ENCODE measurements around the gene COX6B1.

The COX6B1 gene

DNA sequence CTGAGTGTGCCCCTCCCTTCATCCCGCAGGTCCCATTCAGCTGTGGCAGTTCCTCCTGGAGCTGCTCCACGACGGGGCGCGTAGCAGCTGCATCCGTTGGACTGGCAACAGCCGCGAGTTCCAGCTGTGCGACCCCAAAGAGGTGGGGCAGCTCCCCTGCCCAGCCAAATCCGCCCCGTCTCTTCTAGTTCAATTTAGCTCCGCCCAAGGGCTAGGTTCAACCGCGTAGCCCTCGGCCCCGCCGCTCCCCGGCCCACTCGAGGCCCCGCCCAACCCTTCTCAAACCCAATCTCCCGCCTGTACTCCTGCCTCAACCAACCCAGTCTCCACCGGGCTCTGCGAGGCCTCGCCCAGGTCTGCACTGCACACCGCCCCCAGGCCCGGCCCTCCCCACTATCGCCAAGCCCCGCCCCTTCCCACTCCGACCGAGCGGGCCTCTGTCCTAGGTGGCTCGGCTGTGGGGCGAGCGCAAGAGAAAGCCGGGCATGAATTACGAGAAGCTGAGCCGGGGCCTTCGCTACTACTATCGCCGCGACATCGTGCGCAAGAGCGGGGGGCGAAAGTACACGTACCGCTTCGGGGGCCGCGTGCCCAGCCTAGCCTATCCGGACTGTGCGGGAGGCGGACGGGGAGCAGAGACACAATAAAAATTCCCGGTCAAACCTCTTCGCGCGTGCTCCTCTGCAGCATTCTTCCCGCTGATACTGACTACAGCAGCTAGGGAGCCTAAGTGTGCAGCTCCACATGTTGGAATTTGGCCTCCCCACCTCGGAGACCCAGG is 3.7 kb upstream of the COX6B1 start:
- no peak for TF ChIP-seq GATA2 (IDR thresholded peaks at IDR 0.05; ENCODE audit: low read depth, low read length)
- TF ChIP-seq GATA3 (IDR thresholded peaks at IDR 0.05; ENCODE audit: low read depth, low read length): no peak

DNA sequence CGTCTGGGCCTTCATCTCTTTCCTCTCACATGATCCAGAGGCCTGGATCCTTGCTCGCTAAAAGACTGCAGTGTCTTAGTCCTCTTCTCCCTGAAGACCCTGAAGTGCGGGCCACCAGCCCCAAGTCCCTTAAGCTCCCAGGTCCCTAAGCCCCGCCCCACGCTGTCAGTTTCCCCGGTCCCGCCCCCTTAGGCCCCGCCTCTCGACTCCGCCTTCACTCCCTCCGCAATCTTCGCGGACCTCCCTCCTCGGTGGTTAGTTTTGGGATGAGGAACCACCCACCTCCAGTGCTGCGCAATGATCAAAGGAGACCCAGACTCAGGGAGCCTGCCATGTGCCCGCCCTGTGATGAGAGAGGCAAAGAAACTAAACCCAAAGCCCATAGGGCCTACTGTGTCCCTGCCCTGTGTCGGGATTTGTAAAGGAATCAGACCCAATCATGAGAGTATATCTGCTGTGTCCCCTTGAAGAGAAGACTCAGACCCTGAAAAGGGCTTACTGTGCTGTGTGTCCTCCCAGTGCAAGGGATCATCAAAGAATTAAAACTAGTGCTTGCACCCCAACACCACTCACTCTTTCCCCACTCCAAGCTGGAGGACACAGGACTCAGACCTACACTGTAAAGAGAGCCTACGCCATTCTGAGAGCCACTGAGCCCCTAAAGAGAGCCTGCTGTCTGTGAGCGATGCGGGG is 3.0 kb upstream of the COX6B1 start:
- TF ChIP-seq GATA3 (IDR thresholded peaks at IDR 0.05; ENCODE audit: low read depth, low read length) (no peak), GATA2 (IDR thresholded peaks at IDR 0.05; ENCODE audit: low read depth, low read length) (no peak)

DNA sequence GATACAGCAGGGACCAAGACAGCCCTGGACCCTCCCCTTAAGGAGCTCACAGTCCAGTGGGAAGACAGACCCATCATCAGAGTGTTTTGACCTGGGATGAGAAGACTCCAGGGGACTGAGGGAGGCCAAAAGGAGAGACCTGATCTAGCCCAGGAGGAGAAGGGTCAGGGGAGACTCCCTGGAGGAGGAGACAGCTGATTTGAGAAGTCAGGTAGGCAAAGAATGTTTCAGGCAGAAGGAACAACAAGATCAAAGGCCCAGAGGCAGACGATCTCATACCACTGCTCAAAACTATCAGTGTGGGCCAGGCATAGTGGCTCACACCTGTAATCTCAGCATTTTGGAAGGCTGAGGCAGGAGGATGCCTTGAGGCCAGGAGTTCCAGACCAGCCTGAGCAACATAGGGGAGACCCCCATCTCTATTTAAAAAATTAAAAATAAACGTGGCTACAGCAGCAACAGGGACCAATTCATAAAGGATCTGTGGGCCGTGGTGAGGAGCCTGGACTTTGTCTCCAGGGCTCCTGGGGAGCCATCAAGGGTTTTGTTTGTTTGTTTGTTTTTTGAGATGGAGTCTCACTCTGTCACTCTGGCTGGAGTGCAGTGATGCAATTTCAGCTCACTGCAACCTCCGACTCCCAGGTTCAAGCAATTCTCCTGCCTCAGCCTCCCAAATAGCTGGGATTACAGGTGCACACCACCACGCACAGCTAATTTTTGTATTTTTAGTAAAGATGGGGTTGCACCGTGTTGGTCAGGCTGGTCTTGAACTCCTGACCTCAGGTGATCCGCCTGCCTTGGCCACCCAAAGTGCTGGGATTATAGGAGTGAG is 2.2 kb upstream of the COX6B1 start:
- TF ChIP-seq GATA2 (IDR thresholded peaks at IDR 0.05; ENCODE audit: low read depth, low read length) (no peak), GATA3 (IDR thresholded peaks at IDR 0.05; ENCODE audit: low read depth, low read length) (no peak)

DNA sequence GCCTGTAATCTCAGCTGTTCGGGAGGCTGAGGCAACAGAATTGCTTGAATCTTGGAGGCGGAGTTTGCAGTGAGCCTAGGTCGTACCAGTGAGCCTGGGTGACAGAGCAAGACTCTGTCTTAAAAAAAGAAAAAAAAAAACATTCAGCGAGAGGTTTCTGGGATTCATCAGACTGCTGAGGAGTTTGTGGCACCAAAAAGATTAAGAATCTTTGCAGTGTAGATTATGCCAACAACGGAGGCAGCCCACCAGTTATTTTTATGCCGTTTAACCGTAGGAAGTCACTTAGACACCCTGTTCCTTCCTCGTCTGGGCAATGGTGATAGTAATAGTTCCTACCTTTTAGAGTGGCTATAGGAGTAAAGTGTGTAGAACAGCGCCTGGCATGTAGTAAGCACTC is 2.5 kb downstream of the COX6B1 start:
- no peak for TF ChIP-seq GATA3 (IDR thresholded peaks at IDR 0.05; ENCODE audit: low read depth, low read length)
- TF ChIP-seq GATA2 (IDR thresholded peaks at IDR 0.05; ENCODE audit: low read depth, low read length): no peak

DNA sequence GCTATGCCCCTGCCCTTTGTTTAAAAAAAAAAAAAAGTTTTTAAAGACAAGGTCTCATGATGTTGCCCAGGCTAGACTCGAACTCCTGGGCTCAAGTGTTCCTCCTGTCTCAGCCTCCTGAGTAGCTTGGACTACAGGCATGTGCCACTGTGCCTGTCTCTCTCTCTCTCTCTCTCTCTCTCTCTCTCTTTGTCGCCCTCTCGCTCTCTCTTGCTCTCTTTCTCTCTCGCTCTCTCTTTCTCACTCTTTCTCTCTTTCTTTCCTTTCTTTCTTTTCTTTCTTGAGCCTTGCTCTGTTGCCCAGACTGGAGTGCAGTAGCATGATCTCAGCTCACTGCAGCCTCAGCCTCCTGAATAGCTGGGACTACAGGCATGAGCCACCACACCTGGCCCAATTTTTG is 7.5 kb downstream of the COX6B1 start:
- no peak for TF ChIP-seq GATA3 (IDR thresholded peaks at IDR 0.05; ENCODE audit: low read depth, low read length)
- TF ChIP-seq GATA2 (IDR thresholded peaks at IDR 0.05; ENCODE audit: low read depth, low read length): no peak

DNA sequence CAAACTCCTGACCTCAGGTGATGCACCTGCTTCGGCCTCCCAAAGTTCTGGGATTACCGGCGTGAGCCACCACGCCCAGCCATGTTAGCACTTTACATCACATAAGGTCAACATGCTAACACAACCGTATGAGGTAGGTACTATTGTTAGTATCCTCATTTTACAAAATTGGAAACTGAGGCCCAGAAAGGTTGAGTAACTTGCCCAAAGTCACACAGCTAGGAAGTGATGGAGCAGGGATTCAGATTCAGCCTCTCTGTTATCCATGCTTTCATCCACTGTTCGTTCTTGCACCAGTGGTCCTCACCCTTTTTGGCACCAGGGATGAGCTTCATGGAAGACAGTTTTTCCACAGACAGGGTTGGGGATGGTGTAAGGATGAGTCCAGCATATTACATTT is 8.6 kb downstream of the COX6B1 start:
- no peak for TF ChIP-seq GATA2 (IDR thresholded peaks at IDR 0.05; ENCODE audit: low read depth, low read length)
- no peak for TF ChIP-seq GATA3 (IDR thresholded peaks at IDR 0.05; ENCODE audit: low read depth, low read length)

DNA sequence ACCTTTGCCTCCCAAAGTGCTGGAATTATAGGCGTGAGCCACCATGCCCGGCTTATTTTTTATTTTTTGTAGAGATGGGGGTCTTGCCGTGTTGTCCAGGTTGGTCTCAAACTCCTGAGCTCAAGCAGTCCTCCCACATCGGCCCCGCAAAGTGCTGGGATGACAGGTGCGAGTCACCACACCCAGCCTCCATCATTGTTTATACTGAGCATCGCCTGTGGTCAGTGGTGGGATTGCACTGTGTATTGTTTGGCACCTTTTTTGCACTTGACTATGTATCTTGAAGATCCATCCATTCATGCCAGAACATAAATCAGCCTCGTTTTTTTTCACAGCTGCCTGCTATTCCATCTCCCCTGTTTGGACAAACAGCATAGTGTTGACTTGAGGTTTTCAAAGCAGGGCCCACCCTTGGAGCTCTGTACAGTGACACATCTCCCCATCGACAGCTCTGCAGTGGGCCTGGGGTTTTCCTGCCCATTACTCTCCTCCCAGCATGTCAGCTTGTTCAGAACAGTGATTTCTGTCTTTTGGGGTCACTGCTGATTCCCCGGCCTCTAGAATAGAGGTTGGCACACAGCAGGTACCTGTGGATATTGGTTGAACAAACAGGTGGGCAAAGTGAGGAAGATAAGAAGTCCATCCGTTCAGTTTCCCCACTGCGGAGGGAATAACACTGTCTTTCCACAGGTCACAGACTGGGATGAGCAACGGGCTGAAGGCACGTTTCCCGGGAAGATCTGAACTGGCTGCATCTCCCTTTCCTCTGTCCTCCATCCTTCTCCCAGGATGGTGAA is 10.0 kb downstream of the COX6B1 start:
- TF ChIP-seq GATA3 (IDR thresholded peaks at IDR 0.05; ENCODE audit: low read depth, low read length): no peak
- TF ChIP-seq GATA2 (IDR thresholded peaks at IDR 0.05; ENCODE audit: low read depth, low read length): no peak

DNA sequence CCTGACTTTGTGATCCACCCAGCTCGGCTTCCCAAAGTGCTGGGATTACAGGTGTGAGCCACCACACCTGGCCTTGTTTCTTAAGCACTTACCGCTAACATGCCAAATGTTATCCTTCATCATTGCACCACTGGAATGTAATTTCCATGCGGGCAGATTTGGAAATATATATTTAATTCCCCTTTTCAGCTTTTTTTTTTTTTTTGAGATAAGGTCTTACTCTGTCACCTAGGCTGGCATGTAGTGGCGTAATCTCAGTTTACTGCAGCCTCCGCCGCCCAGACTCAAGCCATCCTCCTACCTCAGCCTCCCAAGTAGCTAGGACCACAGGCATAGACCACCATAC is 13.8 kb downstream of the COX6B1 start:
- TF ChIP-seq GATA2 (IDR thresholded peaks at IDR 0.05; ENCODE audit: low read depth, low read length) (no peak), GATA3 (IDR thresholded peaks at IDR 0.05; ENCODE audit: low read depth, low read length) (no peak)

DNA sequence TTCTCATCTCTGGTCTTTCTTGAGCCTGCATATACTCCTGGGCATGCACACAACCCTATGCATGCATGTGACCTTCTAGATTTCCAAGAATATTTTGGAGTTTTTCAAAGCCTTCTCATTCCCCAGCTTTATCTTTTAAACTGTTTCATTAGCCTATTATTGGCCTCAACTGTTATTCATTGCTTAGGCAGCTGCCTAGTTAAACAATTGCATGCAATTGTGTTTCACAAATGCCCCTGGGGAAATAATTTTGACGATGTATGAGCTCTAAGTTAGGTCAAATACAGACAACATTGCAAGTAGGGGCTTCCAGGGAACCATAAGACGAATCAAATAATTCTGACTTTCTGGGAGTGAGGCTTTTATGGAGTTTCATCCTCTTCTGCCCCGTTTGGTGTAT is 15.9 kb downstream of the COX6B1 start:
- TF ChIP-seq GATA3 (IDR thresholded peaks at IDR 0.05; ENCODE audit: low read depth, low read length) (no peak), GATA2 (IDR thresholded peaks at IDR 0.05; ENCODE audit: low read depth, low read length) (no peak)

DNA sequence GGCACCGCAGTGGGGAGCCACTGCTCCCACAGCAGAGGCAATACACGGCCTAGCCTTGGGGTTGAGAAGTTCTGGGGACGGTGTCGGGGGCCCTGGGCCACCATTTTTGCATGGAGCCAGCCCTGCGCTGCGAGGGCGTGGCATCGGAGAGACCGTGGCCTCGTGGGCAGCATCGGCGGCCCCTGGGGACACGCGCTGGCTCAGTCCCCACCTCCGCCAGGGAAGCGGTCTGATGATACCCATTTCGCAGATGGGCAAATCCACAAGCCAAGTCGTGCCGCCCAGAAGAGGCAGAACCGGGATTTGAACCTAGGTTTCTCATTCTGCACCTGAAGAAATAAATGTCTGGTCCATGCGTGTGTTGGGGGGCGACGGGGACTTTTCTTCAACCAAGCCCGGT is 17.0 kb downstream of the COX6B1 start:
- TF ChIP-seq GATA3 (IDR thresholded peaks at IDR 0.05; ENCODE audit: low read depth, low read length) (no peak), GATA2 (IDR thresholded peaks at IDR 0.05; ENCODE audit: low read depth, low read length) (no peak)

DNA sequence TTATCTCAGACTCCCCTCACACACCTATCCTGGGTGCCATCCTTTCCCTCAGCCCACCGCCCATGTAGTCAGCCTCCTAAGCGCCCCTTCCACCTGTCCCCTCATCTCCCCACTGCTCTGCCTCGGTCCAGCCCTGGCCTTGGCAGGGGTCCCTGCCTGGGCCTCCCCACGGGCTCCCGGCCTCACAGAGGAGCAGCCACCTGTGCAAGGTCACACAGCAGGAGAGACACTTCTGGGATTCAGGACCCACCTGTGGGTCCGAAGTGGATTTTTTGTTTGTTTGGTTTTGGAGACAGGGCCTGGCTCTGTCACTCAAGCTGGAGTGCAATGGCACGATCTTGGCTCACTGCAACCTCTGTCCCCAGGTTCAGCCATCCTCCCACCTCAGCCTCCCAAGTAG is 17.5 kb downstream of the COX6B1 start:
- TF ChIP-seq GATA3 (IDR thresholded peaks at IDR 0.05; ENCODE audit: low read depth, low read length) (no peak), GATA2 (IDR thresholded peaks at IDR 0.05; ENCODE audit: low read depth, low read length) (no peak)

DNA sequence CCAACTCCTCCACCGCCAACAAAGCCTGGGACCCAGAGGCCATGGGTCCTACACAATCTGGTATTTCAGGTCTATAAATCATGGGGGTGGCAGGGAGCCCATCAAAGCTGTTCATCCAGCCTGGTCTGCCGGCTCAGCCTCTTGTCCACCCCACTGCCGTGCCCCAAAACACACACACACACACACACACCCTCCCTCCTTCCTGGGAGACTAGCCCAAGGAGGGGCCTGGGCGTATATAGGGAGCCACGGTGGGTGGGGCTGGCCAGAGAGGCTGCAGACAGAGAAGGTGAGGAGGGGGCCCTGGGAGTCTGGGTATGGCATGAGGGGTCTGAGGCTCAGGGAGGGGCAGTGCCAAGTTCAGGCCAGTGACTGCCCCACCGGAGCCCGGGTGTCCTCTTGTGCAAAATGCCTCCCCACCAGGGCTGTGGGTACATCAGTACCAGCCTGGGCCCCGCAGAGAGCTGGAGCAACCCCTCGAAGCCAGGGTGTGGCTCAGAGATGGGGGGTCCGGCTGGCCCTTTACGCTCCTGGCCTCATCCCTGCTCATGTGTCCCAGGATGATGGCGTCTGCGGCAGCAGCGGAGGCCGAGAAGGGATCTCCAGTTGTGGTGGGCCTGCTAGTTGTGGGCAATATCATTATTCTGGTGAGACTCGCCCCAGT is 18.3 kb downstream of the COX6B1 start, which contains the start of gene UPK1A:
Gene UPK1A, plus strand, starts transcription at position 267 of the 663 bp plus-strand sequence. Its CDS starts 296 bp downstream, at position 563.
- TF ChIP-seq GATA3 (IDR thresholded peaks at IDR 0.05; ENCODE audit: low read depth, low read length) (no peak), GATA2 (IDR thresholded peaks at IDR 0.05; ENCODE audit: low read depth, low read length) (no peak)

DNA sequence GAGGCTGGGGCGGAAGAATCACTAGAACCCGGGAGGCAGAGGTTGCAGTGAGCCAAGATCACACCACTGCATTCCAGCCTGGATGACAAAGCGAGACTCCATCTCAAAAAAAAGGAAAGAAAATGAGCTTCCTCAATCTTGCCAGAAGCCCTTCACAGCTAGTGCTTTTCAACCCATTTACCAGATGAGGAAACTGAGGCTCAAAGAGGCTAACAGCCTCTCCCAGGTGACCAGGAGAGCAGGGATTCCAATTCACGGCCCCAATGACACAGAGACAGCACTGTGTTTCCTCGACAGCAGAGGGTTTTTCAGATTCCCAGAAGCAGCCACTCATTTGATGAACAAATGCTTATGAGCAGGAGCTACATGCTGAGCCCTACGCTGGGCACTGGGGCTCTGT is 21.4 kb downstream of the COX6B1 start:
- no peak for TF ChIP-seq GATA2 (IDR thresholded peaks at IDR 0.05; ENCODE audit: low read depth, low read length)
- TF ChIP-seq GATA3 (IDR thresholded peaks at IDR 0.05; ENCODE audit: low read depth, low read length): no peak
